NCI-H510A treated with DMSO at 0.1 percent for 48 hours (cell line): ENCODE data around the gene SSBP2.
"Not testable (repeated sequence)": the region's sequence is repeated elsewhere in the genome, so short reads cannot be mapped to it uniquely, and the experiment has no call there.

ENCODE experiments used
- DNase-seq: peaks from one replicate; lab custom pipeline; 2025; lab: John Stamatoyannopoulos, UW

Gene SSBP2

DNA sequence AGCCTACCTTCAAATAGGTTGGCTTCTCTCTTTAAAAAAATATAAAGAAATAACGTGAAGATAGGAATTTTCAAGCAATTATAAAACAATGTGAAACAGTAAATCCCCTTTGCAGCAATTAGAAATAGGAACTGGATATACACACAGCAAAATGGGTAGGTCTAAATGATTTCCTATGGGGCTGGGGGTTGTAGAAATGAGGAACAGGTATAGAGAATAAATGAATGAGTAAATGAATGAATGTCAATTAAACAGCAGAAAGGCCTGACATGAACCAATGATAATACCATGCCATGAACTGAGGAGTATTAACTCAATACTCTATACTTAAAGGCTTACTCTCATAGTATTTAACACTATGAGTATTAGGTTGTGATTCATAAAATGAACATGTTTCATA is 21.6 kb downstream of the SSBP2 start:
- no peak for DNase-seq

DNA sequence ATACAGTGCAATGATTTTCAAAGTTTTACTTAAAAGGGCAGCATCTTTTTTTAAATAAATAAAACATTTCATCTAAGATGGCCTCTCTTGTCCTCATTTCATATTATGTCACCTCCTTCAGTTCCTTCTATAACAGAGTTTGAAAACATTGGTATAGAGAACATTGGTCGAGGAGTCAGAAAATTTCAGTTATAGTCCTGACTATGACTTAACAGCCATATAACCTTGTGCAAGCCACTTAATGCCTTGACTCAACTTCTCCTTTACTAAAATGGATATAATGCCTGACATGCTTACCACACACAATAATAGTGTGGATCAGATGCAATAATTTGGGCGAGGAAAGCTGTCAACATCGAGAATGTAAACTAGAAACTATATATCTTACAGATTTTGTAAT is 22.6 kb downstream of the SSBP2 start:
- no peak for DNase-seq

DNA sequence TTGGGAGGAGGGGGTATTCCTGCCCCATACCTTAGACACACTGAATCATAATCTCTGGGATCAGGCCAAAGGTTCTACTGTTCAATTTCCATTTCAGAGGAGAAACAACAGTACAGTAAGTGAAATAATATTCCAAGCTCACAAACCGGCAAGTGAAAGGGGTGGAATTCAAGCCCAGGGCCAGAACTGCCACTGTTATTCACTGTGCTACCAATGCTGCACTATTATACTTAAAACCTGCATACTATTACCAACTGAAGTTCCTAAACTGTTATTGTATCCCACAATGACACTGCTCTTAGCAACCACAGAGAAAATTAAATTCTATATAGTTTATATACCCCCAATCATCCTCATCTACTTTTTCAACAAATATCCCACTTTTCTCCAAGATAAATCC is 24.6 kb downstream of the SSBP2 start:
- no peak for DNase-seq

DNA sequence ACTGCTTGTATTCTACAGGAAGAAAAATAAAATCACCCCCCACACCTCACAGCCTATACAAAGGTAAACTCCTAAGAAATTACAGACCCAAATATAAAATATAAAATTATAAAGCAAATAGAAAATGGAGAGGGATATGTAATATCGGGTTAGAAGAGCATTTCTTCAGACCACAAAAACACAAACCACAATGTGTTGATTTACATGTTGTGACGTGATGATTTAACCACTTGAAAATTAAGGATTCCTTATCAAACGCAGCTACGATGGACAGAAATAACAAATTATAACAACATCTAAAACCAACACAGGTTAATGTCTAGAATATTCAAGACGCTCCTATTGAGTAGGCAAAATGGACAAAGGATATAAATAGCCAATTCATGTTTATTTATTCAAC is 26.3 kb downstream of the SSBP2 start:
- no peak for DNase-seq

DNA sequence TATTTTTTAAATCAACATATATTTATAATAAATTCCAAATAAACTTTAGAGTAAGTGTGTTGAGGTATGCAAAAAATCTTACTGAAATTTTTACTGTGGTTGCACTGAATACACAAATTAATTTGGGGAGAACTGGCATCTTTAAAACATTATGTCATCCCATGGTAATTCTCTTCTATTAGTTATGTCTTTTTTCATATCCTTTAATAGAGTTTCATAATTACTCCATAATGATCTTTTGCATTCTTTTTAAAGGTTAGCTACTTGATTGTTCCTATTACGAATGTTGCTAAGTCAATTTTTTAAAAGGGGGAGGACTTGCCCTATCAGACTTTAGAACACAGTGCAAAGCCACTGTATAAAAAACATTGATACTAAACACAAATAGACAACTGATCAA is 26.8 kb downstream of the SSBP2 start:
- DNase-seq = no peak

DNA sequence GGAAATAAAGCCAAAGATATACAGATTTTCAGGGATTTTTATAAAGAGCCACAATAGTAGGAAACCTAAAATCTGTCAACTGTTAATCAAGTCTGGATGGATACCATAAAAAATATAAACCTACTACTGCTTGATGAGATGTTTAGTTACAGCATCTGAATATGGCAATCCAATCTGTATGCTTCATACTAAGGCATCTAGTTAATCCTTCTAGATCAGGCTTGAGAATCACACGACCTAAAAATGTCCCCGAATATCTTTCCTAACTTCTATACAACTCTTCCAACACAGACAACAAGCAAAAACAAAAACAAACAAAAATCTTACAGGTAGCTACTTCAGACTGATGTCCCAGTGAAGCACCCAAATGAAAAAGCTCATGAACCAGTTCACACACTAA is 29.8 kb downstream of the SSBP2 start:
- DNase-seq = no peak

DNA sequence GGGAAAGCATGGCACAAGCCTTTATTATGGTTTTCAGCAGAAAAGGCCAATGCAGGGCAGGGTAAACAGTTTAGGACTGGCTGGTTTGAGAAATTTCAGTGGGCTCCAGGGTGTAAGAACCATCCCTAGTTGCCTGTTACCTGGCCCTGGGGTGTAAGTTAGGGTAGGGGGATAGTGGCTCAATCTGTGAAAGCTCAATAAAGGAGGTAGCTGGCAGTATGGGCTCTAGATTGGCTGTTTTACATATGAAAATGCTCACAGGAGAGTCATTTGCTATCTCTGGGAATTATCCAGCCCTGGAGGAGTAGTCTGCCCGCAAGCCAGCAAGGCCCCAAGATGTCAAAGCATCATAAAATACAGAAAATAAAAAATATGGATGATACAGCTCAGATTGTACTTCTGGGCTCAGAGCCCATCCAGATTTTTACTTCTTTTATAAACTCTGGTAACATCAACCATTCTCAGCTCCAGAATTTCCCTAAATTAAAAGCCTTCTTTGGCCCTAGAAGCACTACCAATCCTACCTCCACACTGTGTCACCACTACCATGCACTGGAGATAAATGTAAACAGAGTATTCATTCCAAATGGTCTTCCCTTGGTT is 31.1 kb downstream of the SSBP2 start:
- DNase-seq = no peak

DNA sequence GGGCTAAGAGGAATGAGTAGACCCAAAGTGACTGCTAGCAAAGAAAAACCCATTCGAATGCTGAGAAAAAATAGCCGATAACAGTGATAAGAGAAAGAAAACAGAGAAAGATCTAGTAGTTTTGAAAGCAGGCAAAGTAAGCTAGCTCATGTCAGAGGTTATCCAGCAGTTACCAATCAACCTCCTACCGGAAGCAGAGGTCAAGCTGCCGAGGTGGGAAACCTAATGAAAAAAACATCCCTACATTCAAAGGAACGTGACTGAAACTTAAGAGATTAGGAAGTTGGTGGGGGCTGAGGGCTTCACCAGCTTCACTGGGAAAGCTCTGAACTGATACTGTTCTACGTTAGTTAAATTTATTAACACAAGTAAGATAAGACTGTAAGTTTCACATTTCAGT is 32.6 kb downstream of the SSBP2 start:
- no peak for DNase-seq

DNA sequence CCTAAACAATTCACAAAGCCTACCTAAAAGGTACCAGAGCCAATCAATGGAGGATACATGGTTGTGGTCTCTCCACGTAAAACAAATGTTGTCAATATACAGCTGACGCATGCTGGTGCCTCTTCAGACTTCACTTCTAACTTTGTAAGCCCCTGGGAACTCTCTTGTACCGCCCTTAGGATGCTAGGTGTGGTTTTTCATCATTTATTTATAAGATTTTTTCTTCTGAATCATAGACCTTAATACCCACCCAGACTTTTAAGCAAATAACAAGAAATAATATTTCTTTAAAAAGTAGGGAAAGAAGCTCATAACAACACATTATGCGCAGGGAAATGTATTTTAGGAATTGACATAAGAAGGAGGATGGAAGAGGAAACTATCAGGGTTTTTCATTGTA is 33.0 kb downstream of the SSBP2 start:
- DNase-seq = no peak

DNA sequence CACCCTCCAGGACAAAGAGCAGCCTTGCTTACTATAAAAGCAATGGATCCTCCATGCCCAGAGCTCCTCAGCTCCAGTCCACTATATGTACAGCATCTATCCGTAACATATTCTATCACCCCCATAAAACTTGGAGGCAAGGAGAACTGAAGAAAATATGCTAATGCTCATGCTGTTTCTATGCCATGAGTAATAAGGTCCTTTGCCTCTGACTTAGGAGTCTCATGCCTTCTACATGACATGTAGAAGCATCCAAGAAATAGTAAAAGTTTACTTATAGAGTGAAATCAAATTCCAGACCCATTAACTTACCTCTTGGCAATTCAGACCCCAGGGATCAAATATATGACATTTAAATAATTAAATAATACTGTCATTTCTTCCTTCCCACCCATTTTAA is 33.7 kb downstream of the SSBP2 start:
- no peak for DNase-seq

DNA sequence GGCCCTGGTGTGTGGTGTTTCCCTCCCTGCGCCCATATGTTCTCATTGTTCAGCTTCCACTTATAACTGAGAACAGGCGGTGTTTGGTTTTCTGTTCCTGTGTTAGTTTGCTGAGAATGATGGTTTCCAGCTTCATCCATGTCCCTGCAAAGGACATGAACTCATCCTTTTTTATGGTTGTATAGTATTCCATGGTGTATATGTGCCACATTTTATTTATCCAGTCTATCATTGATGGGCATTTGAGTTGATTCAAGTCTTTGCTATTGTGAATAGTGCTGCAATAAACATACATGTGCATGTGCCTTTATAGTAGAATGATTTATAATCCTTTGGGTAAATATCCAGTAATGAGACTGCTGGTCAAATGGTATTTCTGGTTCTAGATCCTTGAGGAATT is 36.8 kb downstream of the SSBP2 start:
- not testable (repeated sequence) for DNase-seq

DNA sequence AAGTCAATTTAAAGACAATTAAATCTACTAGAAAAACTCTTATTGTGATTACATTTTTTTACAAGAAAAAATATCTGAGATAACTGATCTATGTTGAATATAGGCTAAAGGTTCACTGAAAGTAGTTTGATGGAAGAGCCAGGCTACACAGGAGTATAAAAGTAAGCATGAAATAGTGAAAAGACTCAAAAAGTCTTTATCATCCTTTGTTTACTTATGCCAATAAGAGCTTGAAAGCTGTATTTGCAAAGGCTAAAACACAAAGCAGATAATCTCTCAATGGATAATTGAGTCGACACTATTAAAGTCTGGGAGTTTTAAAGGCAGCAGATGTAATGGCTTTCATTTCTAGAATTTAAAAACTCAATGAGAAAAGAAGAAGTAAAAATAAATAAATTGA is 42.0 kb downstream of the SSBP2 start:
- DNase-seq = no peak

DNA sequence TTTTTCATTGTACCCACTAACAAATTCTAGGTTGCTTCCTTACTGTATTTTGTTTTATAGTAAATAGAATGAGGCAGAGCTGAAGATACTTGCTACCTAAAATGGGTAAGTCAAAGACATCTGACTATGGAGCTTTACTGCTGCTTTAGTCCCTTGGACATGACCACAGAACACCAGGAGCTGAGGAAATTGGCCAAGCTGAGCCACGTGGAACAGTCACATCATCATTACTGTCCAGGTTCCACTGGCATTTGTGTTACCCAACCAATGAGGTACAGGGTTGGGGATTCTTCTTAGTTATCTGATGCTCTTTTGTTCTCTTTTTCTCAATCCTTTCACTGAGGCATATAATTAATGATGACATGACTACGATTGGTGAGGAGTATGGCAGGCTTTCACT is 47.1 kb downstream of the SSBP2 start:
- no peak for DNase-seq

DNA sequence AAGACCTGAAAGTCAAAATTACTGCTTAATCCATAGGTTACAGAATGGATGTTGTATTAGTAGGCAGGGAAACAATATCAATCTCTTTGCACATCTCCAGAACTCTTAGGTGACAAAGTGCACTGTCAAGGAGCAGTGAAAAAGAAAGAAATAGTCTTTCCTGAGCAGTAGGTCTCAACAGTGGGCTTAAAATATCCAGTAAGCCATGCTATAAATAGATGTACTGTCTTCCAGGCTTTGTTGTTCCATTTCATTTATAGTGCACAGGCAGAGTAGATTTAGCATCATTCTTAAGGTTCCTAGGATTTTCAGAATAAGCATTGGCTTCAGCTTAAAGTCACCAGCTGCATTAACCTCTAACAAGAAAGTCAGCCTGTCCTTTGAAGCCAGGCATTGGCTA is 50.7 kb downstream of the SSBP2 start:
- no peak for DNase-seq

DNA sequence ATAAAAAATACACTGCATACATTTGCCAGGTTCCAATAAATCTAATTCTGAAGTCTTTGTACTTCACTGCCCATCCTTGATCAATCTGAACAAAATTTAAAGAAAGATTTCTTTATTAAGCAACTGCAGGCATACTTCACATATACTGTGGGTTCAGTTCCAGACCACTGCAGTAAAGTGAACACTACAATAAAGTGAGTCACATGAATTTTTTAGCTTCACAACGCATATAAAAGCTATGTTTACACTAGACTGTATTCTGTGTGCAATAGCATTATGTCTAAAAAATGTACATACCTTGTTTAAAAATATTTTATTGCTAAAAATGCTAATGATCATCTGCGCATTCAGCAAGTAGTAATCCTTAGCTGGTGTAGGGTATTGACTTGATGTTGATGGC is 52.1 kb downstream of the SSBP2 start:
- no peak for DNase-seq

DNA sequence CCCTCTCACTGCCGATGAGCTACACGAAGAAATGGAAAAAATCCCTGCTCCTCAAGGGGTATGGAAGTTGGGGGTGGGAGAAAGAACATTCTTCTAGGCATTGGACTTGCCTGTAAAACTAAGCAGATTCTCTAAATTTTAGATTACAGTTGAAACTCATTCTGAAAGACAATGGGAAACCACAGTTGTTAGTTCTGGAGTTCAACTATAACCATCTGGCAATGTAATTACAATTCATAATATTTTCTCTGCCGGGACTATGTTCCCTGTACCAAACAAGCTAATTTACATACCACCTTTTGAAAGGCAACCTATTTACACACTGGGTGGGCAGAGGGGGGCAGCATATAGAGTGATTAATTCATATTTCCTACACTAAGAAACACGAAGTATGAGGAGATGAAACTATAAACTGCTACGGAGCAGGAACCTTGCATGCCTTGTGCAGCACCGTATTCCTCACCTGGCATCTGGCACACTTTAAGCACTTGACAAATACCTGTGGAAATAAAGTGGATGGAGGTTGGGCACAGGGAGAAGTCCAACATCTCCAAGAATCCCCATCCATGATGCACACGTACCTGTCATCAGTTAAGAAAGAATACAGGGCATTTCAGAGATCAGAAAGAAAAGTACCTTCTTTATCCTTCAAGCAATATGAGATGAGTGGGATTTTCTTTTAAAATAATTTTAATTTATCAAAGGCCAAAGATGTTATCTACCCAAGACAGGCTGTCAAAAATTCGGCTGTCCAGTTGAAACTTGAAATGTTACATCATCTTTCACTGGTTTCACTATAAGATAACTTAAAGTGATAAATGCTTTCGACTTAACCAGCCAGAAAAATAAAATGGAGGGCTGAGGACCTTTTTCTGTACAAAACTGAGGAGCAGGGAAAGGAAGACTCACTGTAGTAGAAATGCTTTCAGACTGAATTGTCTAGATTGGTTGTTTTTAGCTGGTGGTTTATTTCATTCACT is 54.2 kb downstream of the SSBP2 start:
- DNase-seq = peak; percentile 11

DNA sequence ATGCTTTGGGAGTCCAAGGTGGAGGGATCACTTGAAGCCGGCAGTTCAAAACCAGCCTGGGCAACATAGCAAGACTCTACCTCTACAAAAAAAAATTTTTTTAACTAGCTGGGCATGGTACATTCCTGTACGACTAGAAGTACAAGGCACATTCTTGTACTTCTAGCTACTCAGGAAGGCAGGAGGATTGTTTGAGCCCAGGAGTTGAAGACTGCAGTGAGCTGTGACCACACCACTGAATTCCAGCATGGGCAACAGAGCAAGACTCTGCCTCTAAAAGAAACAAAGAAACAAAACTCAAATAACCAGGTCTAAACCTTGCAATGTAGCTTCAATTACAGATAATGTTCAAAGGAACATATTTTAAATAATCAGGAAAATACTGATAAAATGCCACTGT is 56.2 kb downstream of the SSBP2 start:
- DNase-seq = no peak

DNA sequence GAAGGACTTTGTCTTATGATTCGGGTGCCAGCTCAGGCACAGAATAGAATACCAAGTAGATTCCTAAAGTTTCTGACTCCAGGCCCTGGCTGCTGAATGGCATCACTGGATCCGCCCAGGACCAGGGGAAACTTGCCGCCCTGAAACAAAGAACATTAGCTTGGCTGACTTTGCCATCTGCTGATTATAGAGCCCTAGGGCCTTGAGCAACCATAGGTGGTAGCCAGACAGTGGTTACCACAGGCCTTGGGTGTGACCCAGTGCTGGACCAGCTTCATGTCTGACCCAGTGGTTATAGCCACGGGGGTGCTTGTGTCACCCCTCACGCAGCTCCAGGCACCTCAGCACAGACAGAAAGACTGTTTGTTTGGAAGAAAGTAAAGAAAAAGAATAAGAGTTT is 62.7 kb downstream of the SSBP2 start:
- DNase-seq = no peak

DNA sequence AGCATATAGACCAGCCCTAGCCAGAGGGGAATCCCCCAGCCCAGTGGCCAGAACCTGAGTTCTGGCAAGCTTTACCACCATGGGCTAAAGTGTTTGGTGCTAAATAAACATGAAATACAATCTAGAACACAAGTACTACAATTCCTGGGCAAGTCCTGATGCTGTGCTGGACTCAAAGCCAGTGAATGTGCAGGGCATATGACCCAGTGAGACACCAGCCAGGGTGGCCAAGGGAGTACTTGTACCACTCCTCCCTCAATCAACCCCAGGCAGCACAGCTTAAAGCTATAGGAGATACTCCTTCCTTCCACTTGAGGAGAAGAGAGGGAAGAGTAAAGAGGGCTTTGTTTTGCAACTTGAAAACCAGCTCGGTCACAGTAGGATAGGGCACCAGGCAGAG is 63.6 kb downstream of the SSBP2 start:
- no peak for DNase-seq

DNA sequence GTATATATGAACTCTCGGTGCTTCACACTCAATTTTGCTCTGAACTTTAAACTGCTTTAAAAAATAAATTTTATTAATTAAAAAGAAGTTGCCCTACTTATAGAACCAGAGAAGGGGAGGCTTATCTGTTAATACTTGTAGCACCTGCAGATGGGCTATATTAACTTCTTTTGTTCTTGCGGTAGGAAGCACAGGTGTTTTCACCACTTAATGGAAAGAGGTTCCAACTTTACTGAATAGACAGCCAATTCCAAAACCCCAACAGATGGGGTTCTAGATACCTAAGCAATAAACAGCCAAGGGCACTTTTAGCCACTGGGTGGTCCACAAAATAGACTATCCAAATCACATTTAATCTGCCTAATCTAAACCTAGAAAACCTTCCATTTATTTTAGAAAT is 65.4 kb downstream of the SSBP2 start:
- no peak for DNase-seq

DNA sequence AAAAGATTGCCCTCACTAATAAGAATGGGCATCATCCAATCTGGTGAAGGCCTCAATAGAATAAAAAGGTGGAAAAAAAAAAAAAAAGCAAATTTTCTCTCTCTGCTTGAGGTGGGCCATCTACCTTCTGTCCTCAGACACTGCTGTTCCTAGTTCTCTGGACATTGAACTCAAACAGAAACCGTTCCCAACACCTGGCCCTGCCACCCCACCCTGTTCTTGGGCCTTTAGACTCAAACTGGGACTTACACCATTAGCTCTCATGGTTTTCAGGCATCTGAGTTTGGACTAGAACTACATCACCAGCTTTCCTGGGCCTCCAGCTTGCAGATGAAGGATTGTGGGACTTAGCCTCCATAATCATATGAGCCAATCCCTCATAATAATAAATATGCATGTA is 71.0 kb downstream of the SSBP2 start:
- DNase-seq = no peak

DNA sequence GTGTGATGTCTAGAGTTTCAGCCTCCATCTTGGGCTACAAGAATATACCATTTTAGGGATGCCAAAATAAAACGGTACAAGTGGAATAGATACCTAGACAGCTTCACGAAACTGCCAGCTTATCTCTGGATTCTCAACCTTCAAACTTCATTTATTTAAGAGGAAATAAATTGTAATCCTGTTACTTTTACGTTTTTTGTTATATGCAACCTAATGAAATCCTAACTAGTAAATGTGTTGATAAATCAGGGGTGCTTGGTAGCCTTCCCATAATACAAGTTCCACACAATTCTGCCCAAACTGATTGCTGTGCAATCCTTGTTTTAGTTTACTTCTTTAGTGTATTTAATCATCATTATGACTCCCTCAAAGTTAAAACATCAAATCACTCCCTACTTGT is 75.5 kb downstream of the SSBP2 start:
- no peak for DNase-seq

DNA sequence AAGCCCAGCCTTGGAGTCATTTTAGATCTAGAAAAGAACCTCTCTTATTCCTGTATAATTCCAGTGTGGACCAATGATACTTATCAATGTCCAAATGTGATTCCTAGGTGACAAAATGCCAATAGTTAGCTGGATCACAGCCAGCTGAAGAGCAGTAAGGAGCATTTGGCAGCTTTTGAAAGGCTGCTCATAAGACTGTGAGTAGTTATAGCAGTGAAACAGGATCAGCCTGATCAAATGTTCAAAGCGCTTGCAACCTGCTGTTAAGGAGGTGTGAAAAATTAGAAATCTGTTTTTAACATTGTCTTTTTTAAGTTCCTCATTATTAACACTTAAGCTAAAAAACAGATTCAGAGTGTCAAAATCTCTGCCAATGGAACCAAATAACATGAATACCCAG is 85.1 kb downstream of the SSBP2 start:
- DNase-seq = no peak

DNA sequence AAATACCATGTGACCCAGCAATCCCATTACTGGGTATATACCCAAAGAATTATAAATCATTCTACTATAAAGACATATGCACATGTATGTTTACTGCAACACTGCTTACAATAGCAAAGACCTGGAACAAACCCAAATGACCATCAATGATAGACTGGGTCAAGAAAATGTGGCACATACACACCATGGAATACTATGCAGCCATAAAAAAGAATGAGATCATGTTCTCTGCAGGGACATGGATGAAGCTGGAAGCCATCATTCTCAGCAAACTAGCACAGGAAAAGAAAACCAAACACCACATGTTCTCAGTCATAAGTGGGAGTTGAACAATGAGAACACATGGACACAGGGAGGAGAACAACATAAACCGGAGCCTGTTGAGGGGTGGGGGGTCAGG is 90.3 kb downstream of the SSBP2 start:
- not testable (repeated sequence) for DNase-seq
